B cell (primary cell): Measurements from ENCODE around the gene NAT10.

Experiments
- CTCF ChIP-seq: fragments of 200-600 bp; IDR thresholded peaks from one replicate; pipeline ENCODE4 v1.8.0; 2022; ENCODE audit warnings: antibody characterized with exemption, mild to moderate bottlenecking
- EZH2 ChIP-seq: IDR thresholded peaks from 2 replicates; pipeline ENCODE4 v1.6.1; 2012; ENCODE audit warnings: borderline replicate concordance, low read depth, mild to moderate bottlenecking, moderate library complexity, low read length; ENCODE audit not compliant: insufficient read depth, poor library complexity, severe bottlenecking

GRCh38 chr11:34181856-34182405, 76.5 kb downstream of the NAT10 start:
- TF ChIP-seq CTCF (no peak), EZH2 (no peak)
